ENCODE data around the gene DHRS3.

- TF ChIP-seq CTCF (IDR thresholded peaks at IDR 0.05; ENCODE audit: insufficient read depth, low read length, poor library complexity, severe bottlenecking) (no peak), EZH2phosphoT487 (conservative IDR thresholded peaks at IDR 0.05; ENCODE audit: low read length) (no peak)
Measured at GRCh38 chr1:12543740-12544154, 74.3 kb downstream of the DHRS3 start.
